GM18861 (cell line): ENCODE data around the gene IFNA2.
"Not testable (repeated sequence)": the region's sequence is repeated elsewhere in the genome, so short reads cannot be mapped to it uniquely, and the experiment has no call there.

Experiments used
- ATAC-seq: cut with Tn5 transposase; IDR thresholded peaks from one replicate; pipeline ENCODE4 v1.9.1; 2021; ENCODE audit not compliant: unreplicated experiment

The IFNA2 gene

DNA sequence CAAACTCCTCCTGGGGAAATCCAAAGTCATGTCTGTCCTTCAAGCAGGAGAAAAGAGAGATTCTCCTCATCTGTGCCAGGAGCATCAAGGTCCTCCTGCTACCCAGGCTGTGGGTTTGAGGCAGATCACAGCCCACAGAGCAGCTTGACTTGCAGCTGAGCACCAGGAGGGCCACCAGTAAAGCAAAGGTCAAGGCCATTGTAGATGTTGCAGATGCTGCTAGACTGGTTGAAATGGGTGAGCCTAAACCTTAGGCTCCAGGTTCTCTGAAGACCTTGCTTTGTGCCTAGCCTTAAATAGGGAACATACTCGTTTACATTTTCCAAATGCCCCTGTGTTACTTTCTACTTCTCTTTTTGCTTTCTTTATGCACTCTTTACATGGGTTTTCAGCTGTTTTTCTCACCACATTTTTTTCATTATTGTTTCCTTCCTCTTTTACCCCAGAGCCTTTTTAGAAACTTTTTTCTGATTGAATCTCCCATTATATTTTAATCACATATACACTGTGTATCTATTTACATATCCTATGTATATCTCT is at the start of gene IFNA2:
Gene IFNA2 (minus strand): TSS at position 268 of the 540 bp plus-strand sequence. CDS start 69 bp downstream, at position 199.
- ATAC-seq: no peak

DNA sequence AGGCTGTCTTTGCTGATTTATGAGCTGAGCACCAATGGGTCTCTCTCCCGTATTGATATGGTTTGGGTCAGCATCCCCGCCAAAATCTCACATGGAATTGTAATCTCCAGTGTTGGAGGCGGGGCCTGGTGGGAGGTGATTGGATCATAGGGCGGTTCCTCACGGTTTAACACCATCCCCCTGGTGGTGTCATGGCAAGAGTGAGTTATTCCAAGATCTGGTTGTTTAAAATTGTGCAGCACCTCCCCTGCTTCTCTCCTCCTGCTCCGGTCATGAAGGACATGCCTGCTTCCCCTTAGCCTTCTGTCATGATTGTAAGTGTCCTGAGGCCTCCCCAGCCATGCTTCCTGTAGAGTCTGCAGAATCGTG is 49.8 kb upstream of the IFNA2 start:
- not testable (repeated sequence) for ATAC-seq

GRCh38 chr9:21434202-21435014 is 49.2 kb upstream of the IFNA2 start:
- ATAC-seq: no peak

- peak; percentile 66 for ATAC-seq
These were observed 47.7 kb upstream of the IFNA2 start for GRCh38 chr9:21432672-21433425.

- no peak for ATAC-seq
These were observed 44.0 kb upstream of the IFNA2 start for GRCh38 chr9:21429191-21429590.

GRCh38 chr9:21428235-21428634 is 43.0 kb upstream of the IFNA2 start:
- ATAC-seq: peak; percentile 58

GRCh38 chr9:21415493-21416267 is 30.5 kb upstream of the IFNA2 start:
- no peak for ATAC-seq

DNA sequence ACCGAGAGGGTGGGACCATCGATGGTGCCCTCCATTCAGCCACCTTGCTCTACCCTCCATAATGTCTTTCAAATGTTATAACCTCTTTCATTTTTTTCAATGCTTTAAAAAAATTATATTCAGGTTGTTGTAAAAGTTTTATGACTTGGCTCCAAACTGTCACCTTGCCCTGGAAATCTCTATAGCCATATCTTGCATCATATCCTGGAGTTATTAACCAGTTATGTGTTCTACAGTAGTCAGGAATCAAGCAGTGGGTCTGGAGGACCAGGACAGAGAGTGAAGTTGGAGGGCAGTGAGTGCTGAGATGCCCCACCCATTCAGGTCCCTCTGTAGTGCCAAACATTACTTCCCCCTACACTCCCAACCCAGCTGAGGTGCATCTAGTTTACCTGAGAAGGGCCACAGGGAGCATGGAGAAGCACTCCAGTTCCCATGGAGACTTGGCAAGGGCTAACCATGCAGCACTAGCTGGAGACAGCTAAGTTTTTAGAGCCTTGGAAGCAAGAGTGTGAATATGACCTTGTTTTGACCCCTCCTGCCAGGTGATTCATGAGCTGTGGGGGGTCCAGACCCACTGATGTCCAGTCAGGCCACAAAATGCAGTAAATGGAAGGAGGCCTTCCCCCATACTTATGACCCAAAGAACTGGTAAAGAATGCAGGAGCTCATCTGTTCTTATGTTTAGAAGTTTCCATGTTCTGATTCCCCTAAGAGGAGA is 29.2 kb upstream of the IFNA2 start:
- ATAC-seq: no peak

- ATAC-seq: peak; percentile 49
These were observed 28.4 kb upstream of the IFNA2 start for GRCh38 chr9:21413624-21414023.

GRCh38 chr9:21413151-21413550 is 28.0 kb upstream of the IFNA2 start:
- no peak for ATAC-seq

- ATAC-seq: peak; percentile 58
These were observed 26.9 kb upstream of the IFNA2 start for GRCh38 chr9:21412107-21412506.

- ATAC-seq: no peak
These were observed 23.6 kb upstream of the IFNA2 start, which contains the start of gene IFNA8 for GRCh38 chr9:21408817-21409216. Gene IFNA8, plus strand, starts transcription at chr9:21409117. Its CDS starts 60 bp downstream, at chr9:21409177.

- ATAC-seq: no peak
These were observed 18.9 kb upstream of the IFNA2 start for GRCh38 chr9:21404146-21404545.

GRCh38 chr9:21402386-21403251 is 17.4 kb upstream of the IFNA2 start:
- ATAC-seq: peak; percentile 53

GRCh38 chr9:21399956-21400355 is 14.8 kb upstream of the IFNA2 start:
- ATAC-seq: no peak

DNA sequence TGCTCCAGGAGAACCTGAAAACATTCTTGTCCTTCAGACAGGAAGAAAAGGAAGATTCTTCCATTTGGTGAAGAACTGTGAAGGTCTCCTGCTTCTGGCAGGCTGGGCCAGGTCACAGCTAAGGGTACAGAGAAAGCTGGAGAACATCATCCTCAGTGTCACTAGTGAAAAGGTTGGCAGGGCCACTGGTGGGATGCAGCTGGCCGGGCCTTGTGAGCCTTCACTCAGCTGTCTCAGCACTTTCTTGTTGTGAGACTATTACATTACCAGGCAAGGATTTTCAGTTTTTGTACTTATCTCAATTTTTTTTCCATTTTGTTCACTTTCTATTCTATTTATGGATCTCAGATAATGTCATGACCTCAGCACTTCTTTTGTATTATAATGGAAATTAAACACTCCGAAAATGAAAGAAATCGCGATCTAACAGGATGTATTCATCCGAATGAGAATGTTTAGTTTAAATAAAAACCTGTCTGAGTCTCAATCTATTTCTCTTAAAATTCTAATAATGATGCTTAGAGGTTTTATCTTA is 13.8 kb upstream of the IFNA2 start:
- no peak for ATAC-seq

DNA sequence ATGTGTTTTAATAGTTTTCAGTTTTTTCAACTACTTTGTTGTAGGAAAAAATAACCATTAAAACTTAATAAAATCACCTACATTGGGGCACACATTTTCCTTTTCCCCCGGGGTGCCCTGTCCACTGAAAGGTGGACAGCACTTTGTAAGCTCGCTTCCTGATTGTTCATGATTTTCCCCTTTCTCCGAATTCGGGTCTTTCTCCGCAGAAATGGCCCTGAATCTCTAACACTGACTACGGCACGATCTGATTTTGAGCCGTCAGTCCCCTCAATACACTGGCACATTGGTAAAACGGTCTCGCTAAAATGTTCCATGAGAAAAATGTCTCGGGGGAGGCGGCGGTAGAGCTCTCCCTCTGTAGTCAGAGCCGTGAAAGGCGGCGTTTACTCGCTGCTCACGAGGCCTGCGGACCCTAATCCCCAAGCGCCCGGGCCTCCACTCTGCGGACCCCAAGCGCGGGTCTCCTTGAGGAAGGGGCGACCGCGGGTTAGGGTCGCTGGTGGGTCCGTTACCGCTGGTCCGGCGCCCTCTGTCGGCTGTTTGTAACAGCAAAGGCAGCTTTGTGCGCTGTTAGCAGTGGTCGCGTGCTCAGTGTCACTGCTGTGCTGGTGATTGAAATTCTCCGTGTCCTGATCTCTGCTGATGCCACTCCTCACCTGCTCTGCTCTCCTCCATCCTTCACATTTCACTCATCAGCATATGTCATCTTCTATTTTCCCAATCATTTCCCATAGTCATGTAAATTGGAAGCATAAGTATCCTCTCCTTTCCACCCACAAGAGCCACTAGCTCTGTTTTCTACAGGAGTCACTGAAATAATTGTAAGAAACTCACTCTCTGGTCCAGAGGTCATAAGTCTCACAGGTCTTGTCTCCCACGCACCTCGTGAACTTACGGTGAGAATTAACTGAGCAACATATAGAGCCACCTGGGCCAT is 10.8 kb upstream of the IFNA2 start:
- ATAC-seq: peak; percentile 48

DNA sequence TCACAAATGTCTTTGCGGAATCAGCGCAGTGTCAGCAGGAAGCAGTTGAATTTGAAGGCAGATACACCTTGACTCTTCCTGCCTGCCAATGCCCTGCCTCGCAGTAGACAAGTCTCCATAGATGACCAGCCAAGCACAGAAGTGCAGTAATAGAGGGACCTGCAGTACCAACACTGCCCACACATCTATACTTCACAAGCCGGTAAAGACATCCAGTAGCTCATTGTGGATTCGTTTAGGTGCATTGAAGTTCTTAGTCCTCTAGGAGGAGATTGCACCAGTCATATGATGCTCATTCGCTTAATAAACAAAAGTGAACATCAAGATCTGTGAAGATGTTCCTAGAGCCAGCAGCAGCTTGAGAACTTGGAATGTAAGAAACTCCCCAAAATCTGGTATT is 7.1 kb upstream of the IFNA2 start:
- peak; percentile 89 for ATAC-seq
